GM12875 (cell line): ENCODE measurements around the gene DES.

Experiments used
- H3K4me3 ChIP-seq: one replicate; pipeline ENCODE4 v1.5.1; 2011; ENCODE audit warnings: low read depth, low read length, control low read depth
- TF ChIP-seq, protein P1 (sequence below): IDR thresholded peaks from 2 replicates; pipeline ENCODE4 v1.5.1; 2011; ENCODE audit warnings: low read depth, mild to moderate bottlenecking, control low read depth, inconsistent platforms, low read length, moderate library complexity, borderline replicate concordance; ENCODE audit not compliant: insufficient read depth

DES gene

DNA sequence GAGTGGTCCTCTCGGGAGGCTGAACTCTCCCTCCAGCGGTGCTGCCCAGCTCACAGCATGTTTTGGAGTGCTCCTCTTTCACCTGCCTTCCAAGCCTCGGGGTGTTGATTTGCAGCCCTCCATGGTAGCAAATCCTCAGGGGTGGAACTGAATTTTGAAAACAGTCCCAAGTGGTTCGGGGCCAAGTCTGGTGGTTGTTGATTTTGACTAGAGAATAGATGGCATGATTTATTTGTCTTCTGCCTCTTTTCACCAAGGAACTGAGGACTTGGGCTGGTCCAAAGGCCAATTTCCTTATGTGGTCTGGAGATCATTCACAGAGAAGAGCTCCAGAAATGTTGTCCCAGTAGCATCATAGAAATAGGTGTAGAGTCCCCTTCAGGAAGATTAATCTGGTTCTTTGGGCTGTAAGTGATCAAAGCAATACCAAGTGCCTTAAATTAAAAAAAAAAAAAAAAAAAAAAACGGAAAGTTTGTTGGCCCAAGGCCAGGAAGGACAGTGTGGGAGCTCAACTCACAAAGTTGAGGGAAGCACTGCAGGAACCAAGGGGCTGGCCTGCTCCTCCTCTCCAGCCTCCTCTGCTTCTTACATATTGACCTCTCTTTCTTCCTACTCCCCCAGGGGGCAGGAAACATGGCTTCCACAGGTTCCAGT lies 2.5 kb upstream of the DES start:
- TF ChIP-seq, protein P1, sequence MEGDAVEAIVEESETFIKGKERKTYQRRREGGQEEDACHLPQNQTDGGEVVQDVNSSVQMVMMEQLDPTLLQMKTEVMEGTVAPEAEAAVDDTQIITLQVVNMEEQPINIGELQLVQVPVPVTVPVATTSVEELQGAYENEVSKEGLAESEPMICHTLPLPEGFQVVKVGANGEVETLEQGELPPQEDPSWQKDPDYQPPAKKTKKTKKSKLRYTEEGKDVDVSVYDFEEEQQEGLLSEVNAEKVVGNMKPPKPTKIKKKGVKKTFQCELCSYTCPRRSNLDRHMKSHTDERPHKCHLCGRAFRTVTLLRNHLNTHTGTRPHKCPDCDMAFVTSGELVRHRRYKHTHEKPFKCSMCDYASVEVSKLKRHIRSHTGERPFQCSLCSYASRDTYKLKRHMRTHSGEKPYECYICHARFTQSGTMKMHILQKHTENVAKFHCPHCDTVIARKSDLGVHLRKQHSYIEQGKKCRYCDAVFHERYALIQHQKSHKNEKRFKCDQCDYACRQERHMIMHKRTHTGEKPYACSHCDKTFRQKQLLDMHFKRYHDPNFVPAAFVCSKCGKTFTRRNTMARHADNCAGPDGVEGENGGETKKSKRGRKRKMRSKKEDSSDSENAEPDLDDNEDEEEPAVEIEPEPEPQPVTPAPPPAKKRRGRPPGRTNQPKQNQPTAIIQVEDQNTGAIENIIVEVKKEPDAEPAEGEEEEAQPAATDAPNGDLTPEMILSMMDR, result no peak
- no peak overlapping the region for H3K4me3 ChIP-seq

DNA sequence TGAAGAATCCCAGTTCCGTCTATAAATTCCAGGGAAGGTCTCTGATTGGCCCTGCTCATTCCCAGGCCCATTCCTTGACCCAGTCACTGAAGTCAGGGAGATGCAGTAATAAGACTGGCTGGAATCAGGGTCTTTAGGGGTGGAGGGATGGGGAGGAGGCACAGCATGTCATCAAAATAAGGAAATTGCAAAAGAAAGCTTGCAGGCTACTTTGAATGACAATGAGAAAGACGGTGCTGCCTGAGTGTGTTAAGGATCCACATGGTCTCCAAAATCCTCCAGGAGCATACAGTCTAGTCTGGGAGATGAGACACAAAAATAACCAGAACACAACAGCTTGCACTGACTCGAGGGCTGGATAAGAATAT lies 2.0 kb upstream of the DES start:
- no peak overlapping the region for H3K4me3 ChIP-seq
- TF ChIP-seq, protein P1, result no peak

DNA sequence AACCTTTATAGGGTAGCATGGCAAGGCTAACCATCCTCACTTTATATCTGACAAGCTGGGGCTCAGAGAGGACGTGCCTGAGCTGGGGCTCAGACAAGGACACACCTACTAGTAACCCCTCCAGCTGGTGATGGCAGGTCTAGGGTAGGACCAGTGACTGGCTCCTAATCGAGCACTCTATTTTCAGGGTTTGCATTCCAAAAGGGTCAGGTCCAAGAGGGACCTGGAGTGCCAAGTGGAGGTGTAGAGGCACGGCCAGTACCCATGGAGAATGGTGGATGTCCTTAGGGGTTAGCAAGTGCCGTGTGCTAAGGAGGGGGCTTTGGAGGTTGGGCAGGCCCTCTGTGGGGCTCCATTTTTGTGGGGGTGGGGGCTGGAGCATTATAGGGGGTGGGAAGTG lies 1.2 kb upstream of the DES start:
- no peak overlapping the region for H3K4me3 ChIP-seq
- TF ChIP-seq, protein P1, result no peak

- TF ChIP-seq, protein P1, result no peak
- H3K4me3 ChIP-seq, result no peak overlapping the region
Observed at GRCh38 chr2:219417374-219417773, 803 bp upstream of the DES start.

DNA sequence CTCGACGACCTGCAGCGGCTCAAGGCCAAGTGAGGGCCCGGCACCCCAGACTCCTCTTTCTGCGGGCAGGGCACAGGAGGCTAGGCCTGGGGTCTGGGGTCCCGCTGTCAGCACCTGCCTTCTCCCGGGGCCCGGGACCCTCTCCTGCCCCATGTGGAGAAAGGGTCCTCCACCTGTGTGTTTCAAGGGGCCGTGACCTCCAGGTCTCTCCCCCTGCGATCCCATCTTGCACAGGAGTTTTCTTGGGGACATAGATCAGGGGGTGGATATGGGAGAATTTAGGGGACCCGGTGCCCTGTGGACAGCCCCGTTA lies 791 bp downstream of the DES start:
- H3K4me3 ChIP-seq, result no peak overlapping the region
- TF ChIP-seq, protein P1, result no peak

DNA sequence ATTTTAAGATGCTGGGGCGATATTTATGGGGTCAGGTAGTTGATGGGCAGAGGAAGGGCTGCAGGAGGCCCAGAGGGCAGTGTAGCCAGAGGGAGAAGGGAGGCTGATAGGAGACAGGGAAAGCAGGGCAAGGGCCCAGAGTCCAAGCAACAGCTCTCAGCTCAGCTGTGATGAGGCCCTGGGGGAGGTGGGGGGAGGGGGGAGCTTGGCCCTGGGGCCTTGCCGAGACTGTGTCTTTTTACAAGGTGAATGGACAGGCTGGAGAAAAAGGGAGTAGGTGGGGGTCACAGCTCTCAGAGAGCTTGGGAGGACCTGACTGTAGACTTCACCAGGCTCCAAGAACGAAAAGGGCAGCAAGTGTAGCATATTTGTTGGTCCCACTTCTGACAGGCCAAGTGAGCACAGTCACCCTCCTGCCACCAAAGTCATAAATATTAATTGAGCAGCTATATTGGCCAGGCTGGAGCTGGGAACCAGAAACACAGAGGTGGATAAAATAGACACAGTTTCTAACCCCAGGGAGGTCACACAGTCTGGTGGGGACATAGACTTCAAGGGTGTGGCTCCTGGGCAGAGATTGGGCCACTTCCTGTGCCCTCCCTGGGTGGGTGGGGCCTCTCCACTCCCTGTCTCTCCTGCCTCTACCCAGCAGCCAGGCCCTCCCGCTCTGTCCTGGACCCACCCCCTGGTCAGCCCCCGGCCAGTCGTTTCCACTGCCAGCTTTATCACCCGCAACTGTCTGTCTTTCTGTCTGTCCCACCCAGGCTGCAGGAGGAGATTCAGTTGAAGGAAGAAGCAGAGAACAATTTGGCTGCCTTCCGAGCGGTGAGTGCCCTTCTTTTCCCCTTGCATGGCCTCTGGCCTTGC lies 1.4 kb downstream of the DES start:
- no peak overlapping the region for H3K4me3 ChIP-seq
- TF ChIP-seq, protein P1, result no peak

GRCh38 chr2:219420687-219421086 lies 2.5 kb downstream of the DES start:
- H3K4me3 ChIP-seq, result no peak overlapping the region
- TF ChIP-seq, protein P1, result no peak
